GM21737 (cell line): Measurements from ENCODE around the gene HSP90B1.

ENCODE experiments used
- ATAC-seq: cut with Tn5 transposase; IDR thresholded peaks from one replicate; pipeline ENCODE4 v1.9.1; 2021; ENCODE audit warnings: mild to moderate bottlenecking, moderate library complexity; ENCODE audit not compliant: unreplicated experiment

Gene HSP90B1

DNA sequence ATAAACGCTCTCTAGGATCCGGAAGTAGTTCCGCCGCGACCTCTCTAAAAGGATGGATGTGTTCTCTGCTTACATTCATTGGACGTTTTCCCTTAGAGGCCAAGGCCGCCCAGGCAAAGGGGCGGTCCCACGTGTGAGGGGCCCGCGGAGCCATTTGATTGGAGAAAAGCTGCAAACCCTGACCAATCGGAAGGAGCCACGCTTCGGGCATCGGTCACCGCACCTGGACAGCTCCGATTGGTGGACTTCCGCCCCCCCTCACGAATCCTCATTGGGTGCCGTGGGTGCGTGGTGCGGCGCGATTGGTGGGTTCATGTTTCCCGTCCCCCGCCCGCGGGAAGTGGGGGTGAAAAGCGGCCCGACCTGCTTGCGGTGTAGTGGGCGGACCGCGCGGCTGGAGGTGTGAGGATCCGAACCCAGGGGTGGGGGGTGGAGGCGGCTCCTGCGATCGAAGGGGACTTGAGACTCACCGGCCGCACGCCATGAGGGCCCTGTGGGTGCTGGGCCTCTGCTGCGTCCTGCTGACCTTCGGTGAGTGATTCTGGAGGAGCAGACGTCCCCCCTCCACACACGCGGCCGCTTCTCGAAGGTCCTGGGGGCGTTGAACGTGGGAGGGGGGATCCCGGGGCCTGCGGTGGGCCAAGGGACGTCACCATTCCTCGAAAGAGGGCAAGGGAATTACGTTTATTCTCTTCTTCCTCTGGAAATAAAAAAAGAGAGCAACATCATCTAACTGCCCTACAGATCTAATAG, at the start of gene HSP90B1:
HSP90B1 (plus strand) TSS at position 377 of the 753 bp plus-strand sequence; CDS start at position 483, 106 bp downstream.
- ATAC-seq, result peak; percentile 58

DNA sequence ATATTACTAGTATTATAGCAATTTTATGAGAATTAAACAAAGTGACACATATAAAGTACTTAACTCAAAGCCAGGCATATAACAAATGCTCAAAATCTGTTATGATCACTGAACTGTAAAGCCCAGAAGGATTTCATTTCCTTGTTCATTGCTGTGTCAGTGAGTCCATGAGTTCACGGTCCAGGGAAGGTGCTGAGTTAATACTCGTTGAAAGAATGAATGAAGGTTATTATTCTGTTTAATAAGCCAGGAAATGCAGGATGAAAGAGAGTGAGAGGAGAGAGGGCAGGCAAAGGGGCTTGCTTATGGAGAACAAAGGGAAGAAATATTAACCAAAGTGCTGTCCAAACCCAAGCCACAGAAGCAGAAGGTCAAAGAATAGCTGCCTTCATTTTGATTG, 48.9 kb upstream of the HSP90B1 start:
- no peak for ATAC-seq

- no peak for ATAC-seq
These were observed 47.2 kb upstream of the HSP90B1 start for GRCh38 chr12:103882861-103883596.

GRCh38 chr12:103883908-103884307, 46.3 kb upstream of the HSP90B1 start:
- no peak for ATAC-seq

DNA sequence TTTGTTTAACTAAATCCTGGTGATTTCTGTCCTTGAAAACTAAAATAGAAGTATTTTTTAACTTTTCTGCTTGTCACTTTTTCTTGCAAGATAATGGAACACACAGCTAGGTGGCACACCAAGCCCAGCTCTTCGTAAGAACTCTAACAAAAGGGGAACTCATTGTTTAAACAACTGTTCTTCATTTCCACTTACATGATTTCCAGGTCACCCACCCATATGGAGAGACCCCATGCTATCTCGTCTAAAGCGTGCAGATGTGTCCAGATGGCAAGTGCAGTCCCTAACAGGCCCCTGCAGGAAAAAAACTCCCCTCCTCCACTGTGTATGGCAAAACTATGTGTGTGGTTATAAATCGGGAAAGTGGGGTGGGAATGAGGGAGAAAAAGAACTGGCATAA, 45.9 kb upstream of the HSP90B1 start:
- no peak for ATAC-seq

DNA sequence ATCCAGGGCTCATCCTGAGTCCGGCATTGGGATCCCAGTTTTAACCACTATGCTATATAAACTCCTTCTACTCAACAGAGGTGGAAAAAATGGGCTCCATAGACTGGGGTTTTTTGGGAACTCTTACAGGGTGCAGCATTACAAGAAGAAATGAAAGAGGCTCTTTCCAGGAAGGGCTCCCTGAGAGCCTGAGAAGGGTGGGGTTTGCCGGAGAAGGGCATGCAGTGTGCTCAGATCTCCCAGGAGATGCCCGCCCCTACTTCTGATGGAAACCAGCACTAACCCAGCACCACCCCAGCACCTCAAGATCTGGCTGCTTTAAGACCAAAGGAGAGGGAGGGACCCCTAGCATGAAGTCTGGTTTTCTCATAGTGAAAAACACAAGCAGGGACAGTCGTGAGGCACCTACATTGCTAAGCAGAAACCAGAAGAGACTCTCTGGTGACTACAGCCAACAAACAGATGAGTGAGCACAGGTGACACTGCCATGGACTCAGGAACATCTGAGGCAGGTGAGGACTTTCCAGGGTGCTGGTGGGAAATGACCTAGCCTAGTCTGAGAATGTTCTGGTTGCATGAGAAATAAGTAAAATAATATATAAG, 43.9 kb upstream of the HSP90B1 start:
- ATAC-seq, result no peak

DNA sequence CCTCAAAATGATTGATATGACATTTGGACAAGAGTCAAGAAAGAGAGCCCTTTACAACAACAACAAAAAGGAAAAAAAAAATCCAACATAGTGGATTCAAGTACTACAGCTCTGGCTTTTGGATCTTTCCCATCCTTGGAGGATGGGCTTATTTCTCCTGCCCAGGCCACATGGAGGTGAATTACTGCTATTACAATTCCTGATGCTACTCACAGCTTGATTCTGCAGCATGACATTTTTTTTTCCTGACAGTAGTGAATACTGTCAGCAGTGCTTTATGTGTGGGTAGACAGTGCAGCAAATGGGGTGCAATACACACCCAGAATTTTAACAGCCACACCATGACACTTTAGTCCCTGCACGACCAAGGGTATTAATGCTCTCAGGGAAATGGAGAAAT, 42.5 kb upstream of the HSP90B1 start:
- no peak for ATAC-seq

- ATAC-seq, result no peak
These were observed 32.9 kb upstream of the HSP90B1 start for GRCh38 chr12:103897316-103897715.

DNA sequence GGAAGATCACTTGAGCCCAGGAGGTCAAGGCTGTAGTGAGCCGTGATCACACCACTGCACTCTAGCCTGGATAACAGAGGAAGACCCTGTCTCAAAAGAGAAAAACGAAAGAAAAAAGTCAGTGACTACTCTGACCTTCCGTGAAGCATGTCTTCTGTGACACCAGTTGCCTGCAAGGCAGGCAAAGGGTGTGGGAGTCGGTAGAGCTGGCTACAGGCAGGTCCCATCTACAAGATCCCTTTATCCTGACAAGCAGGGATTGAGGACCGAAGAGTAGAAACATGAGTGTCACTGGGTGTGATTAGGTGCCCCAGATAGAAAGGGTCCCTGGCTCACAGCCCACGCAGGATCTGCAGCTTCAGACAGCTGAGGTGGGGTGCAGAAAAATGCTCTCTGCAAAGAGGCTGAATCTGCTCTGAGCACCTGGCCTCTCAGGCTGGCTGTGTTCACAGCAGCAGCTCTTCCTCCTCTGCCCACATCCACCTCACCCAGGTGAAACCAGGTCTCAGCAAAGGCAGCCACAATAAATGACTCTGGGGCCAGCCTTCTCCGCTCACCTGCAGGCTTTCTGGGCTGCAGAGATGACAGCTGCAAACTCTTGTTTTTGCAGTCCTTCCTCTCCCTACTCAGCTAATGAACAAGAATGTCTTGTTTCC, 28.6 kb upstream of the HSP90B1 start:
- no peak for ATAC-seq

GRCh38 chr12:103903993-103904392, 26.2 kb upstream of the HSP90B1 start:
- ATAC-seq, result no peak

- ATAC-seq, result no peak
These were observed 24.4 kb upstream of the HSP90B1 start for GRCh38 chr12:103905730-103906349.

DNA sequence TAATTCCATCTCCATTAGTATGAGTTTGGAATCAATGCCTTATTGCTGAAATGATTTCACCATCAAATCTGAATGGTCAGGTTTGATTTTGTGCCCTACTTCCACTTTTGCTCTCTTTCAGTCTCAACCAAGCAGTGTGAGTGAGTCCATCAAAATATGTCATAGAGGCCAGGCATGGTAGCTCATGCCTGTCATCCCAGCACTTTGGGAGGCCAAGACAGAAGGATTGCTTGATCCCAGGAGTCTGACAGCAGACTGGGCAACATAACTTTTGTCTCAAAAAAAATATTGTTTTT, 22.0 kb upstream of the HSP90B1 start:
- no peak for ATAC-seq

GRCh38 chr12:103908877-103909276, 21.3 kb upstream of the HSP90B1 start:
- ATAC-seq, result no peak

DNA sequence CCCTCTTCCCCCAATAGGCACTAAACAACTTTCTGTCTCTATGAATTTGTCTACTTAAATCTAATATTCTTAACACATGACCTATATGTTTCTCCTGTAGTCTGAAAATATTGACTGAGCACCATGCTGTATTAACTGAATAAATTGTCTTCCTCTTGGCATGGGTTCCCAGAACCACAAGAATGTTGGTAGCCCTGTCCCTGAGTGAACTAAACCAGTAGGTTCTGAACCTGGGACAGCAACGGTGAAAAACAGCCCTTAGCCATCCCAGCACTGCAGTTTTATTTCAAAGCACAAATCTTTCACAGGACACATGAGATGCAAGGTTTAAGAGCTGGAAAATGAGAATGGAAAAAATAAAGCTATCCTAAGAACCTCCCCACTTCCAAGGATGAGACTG, 20.4 kb upstream of the HSP90B1 start:
- ATAC-seq, result no peak

DNA sequence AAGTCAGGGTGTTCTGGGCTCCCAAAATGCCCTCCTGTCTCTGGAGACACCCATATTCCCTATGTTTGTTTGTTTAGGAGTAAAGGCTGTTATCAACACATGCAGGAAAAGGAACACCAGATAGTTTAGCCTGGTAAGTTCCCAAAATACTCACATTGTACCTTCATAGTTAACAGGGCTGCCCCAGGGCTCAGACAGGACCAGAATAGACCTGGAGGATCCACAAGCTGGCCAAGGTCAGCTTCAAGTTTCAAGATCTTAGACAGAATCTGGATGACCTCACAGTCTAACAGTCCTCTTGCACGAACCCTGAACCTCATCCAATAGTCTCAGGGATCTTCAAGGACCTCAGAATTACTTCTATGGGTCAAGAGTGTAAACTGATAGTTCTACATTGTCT, 18.1 kb upstream of the HSP90B1 start:
- no peak for ATAC-seq

DNA sequence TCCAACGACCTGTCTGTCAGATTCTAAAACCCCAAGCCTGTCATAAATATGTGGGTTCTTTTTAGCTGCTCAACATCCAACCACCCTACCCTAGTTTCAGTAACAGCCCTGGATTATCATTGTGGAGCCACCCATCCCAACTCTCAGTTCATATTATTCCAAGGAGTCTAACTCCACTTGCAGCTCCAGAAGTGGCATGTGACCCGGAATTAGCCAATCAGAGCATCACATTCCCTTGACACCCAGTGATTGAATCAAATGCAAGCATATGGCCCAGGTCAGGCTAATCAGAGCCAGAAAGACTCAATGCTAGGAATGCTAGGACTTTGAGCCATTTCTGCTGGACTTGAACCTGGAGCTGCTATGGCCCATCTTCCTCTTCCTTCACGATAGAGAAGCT, 17.1 kb upstream of the HSP90B1 start:
- ATAC-seq, result no peak

GRCh38 chr12:103915306-103915705, 14.9 kb upstream of the HSP90B1 start:
- ATAC-seq, result no peak

- no peak for ATAC-seq
These were observed 12.3 kb upstream of the HSP90B1 start for GRCh38 chr12:103917873-103918272.

- peak; percentile 40 for ATAC-seq
These were observed 5.2 kb upstream of the HSP90B1 start for GRCh38 chr12:103924761-103925641.

- ATAC-seq, result peak; percentile 13
These were observed 1.5 kb upstream of the HSP90B1 start for GRCh38 chr12:103928682-103929045.
